ENCODE results near the gene PTPN18. TPM values are rescaled to one million over a fixed set of nuclear protein-coding genes. Genes with fewer than 3 reads are reported as not detected.

Gene PTPN18
- total and polyA plus RNA-seq, 2 donors (not counting 3 experiments of a cell fraction or from before 2014, with no cell fraction given): 39.4 to 39.6 TPM

GRCh38 chr2:130374587-130375290, 18.9 kb downstream of the PTPN18 start:
- peaks cover 5% of the 10 kb centered on the region for H3K79me2 ChIP-seq (ENCODE audit: control insufficient read depth, insufficient read depth, low read length)
- H4K20me1 ChIP-seq (replicated peaks; ENCODE audit: control insufficient read depth, extremely low read depth, insufficient read depth, low read length): no peaks in the 10 kb centered on the region
- H3K4me2 ChIP-seq (ENCODE audit: insufficient read depth, low read length): no peak overlapping the region
- no peak overlapping the region for H3K9ac ChIP-seq (replicated peaks; ENCODE audit: extremely low read depth, insufficient read depth, low read length)
- no peaks in the 10 kb centered on the region for H3K27me3 ChIP-seq (ENCODE audit: control insufficient read depth in 2 of 2, insufficient read depth in 2 of 2, low read length in 2 of 2)
- no peaks in the 10 kb centered on the region for H3K36me3 ChIP-seq (ENCODE audit: control insufficient read depth in 2 of 2, extremely low read depth in 1 of 2, insufficient read depth in 2 of 2, low read length in 2 of 2)
- H3K9me1 ChIP-seq (replicated peaks; ENCODE audit: control insufficient read depth, extremely low read depth, insufficient read depth, low read length): no peaks in the 10 kb centered on the region
- dilution Hi-C loops (cut with MboI; ENCODE audit: extremely low pct_ligation_motif_present, low sequenced_read_pairs) (no loop called here), intact Hi-C loops (cut with micrococcal nuclease) (no loop called here)
- DNase-seq (ENCODE audit: low read depth, low spot score) (no peak), FAIRE-seq (no peak)
- POLR2A ChIA-PET: no interaction called here
- TF ChIP-seq GATA2 (IDR thresholded peaks at IDR 0.05; ENCODE audit: insufficient read depth, insufficient read length, low read depth, low read length) (peak; percentile 60), POLR2A (IDR thresholded peaks at IDR 0.05; ENCODE audit: low read depth, low read length) (no peak)
- peaks cover 14% of the 10 kb centered on the region for H3K4me1 ChIP-seq (ENCODE audit: control insufficient read depth, extremely low read depth, insufficient read depth, low read length)
- no peak overlapping the region for H3K27ac ChIP-seq (ENCODE audit: insufficient read depth, low read depth, low read length)
- CTCF ChIA-PET: interaction anchor here (2.3 kb wide), 1 partner anchor 19 kb away, joined by 15 read pairs; the partner anchor contains the start of gene PTPN18
- H2AFZ ChIP-seq (ENCODE audit: low read depth, low read length): no peak overlapping the region
- no peaks in the 10 kb centered on the region for H3K9me3 ChIP-seq (replicated peaks; ENCODE audit: control insufficient read depth, insufficient read depth, low read length)
- BruUV-seq (replicated peaks): no TSS peak
- no peak overlapping the region for H3K4me3 ChIP-seq (replicated peaks in 1 of 3; ENCODE audit: insufficient read depth in 1 of 3, low read depth in 1 of 3, low read length in 3 of 3)

- no peaks in the 10 kb centered on the region for H3K9me3 ChIP-seq (replicated peaks; ENCODE audit: control insufficient read depth, insufficient read depth, low read length)
- H3K4me2 ChIP-seq (ENCODE audit: insufficient read depth, low read length): no peak overlapping the region
- no peak overlapping the region for H3K4me3 ChIP-seq (replicated peaks in 1 of 3; ENCODE audit: insufficient read depth in 1 of 3, low read depth in 1 of 3, low read length in 3 of 3)
- DNase-seq (ENCODE audit: low read depth, low spot score): no peak
- intact Hi-C loops (cut with micrococcal nuclease) (no loop called here), dilution Hi-C loops (cut with MboI; ENCODE audit: extremely low pct_ligation_motif_present, low sequenced_read_pairs) (no loop called here)
- H3K9me1 ChIP-seq (replicated peaks; ENCODE audit: control insufficient read depth, extremely low read depth, insufficient read depth, low read length): no peaks in the 10 kb centered on the region
- no peaks in the 10 kb centered on the region for H4K20me1 ChIP-seq (replicated peaks; ENCODE audit: control insufficient read depth, extremely low read depth, insufficient read depth, low read length)
- H2AFZ ChIP-seq (ENCODE audit: low read depth, low read length): no peak overlapping the region
- no peaks in the 10 kb centered on the region for H3K36me3 ChIP-seq (ENCODE audit: control insufficient read depth in 2 of 2, extremely low read depth in 1 of 2, insufficient read depth in 2 of 2, low read length in 2 of 2)
- no peaks in the 10 kb centered on the region for H3K27me3 ChIP-seq (ENCODE audit: control insufficient read depth in 2 of 2, insufficient read depth in 2 of 2, low read length in 2 of 2)
- FAIRE-seq: no peak
- peaks cover 14% of the 10 kb centered on the region for H3K4me1 ChIP-seq (ENCODE audit: control insufficient read depth, extremely low read depth, insufficient read depth, low read length)
- H3K79me2 ChIP-seq (ENCODE audit: control insufficient read depth, insufficient read depth, low read length): peaks cover 5% of the 10 kb centered on the region
- ChIA-PET POLR2A (no interaction called here), CTCF (interaction anchor here (0.8 kb wide), 1 partner anchor 10 kb away, joined by 3 read pairs; no protein-coding TSS in a partner anchor)
- no TSS peak for BruUV-seq (replicated peaks)
- H3K27ac ChIP-seq (ENCODE audit: insufficient read depth, low read depth, low read length): no peak overlapping the region
- H3K9ac ChIP-seq (replicated peaks; ENCODE audit: extremely low read depth, insufficient read depth, low read length): no peak overlapping the region
- TF ChIP-seq FOS (IDR thresholded peaks at IDR 0.05; ENCODE audit: borderline replicate concordance, insufficient read depth, low read length) (no peak), EZH2 (IDR thresholded peaks at IDR 0.05; ENCODE audit: borderline replicate concordance, low read depth, low read length, severe bottlenecking) (no peak), MAX (IDR thresholded peaks at IDR 0.05; ENCODE audit: insufficient read depth, insufficient read length) (no peak), CTCF (IDR thresholded peaks at IDR 0.05; ENCODE audit: extremely low read depth in 1 of 2, insufficient read depth in 1 of 2, low read depth in 1 of 2, low read length in 2 of 2) (no peak), MYC (IDR thresholded peaks at IDR 0.05; ENCODE audit: low read depth, low read length) (no peak), JUN (IDR thresholded peaks at IDR 0.05; ENCODE audit: borderline replicate concordance, insufficient read depth, insufficient read length, low read depth) (no peak), POLR2A (IDR thresholded peaks at IDR 0.05; ENCODE audit: low read depth, low read length) (no peak), POLR2AphosphoS5 (IDR thresholded peaks at IDR 0.05; ENCODE audit: insufficient read depth, low read depth, low read length) (no peak), GATA2 (IDR thresholded peaks at IDR 0.05; ENCODE audit: insufficient read depth, insufficient read length, low read depth, low read length) (no peak)
Observed at GRCh38 chr2:130375291-130376266, 19.7 kb downstream of the PTPN18 start.
